ENCODE data around the gene SLC24A5.

DNA sequence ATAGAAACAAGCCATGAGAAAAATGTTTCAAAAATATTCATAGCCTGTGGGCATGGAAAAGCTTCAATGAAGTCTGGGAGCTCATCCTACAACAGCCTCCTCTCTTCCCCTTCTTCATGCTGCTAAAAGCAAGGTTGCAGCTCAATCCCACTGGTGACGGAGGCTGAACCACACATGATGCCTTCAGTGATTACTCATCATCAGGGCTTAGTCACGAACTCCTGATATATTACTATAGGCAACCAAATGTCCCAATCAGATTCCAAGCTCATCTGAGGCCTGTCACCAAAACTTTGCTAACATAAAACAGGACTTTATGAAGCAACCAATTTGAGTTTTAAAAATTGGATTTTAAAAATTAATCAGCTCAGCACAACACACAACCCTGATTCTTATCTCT, 24.0 kb upstream of the SLC24A5 start:
- TF ChIP-seq POLR2A (IDR thresholded peaks at IDR 0.05; ENCODE audit: low read length) (no peak), GATA1 (IDR thresholded peaks at IDR 0.05; ENCODE audit: low read depth, low read length) (no peak)

Measured in erythroblast (primary cell).